ENCODE measurements around the gene ITGA8. TPM values are rescaled to one million over a fixed set of nuclear protein-coding genes. Genes with fewer than 3 reads are reported as not detected.
"Not testable (repeated sequence)": the region's sequence is repeated elsewhere in the genome, so short reads cannot be mapped to it uniquely, and the experiment has no call there.

ITGA8 gene
- total RNA-seq, 1 donor from 2014 or later, result 2.8 TPM

DNA sequence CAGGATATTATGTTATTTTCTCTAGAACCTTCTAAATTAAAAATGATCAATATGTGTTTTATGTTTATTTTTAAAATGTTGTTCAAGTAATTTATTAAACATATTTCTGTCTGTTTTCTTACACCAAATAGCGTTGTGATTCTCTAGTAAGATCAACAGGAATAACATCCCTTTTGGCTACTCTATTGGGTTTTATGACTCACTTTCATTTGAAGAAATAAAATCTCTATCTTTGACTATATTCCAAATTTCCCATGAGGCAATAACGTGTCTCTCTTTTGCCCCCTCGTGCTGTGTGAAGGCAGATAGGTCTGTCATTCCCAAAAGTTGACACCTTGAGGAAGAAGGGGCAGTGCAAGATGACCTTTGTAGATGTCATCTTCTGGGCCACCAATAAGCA, 40.9 kb downstream of the ITGA8 start:
- DNase-seq, result no peak

GRCh38 chr10:15672469-15672868, 47.3 kb downstream of the ITGA8 start:
- no peak for DNase-seq

GRCh38 chr10:15670880-15671279, 48.8 kb downstream of the ITGA8 start:
- DNase-seq, result no peak

- no peak for DNase-seq
These were observed 58.1 kb downstream of the ITGA8 start for GRCh38 chr10:15661574-15661973.

- DNase-seq, result no peak
These were observed 58.7 kb downstream of the ITGA8 start for GRCh38 chr10:15660990-15661389.

DNA sequence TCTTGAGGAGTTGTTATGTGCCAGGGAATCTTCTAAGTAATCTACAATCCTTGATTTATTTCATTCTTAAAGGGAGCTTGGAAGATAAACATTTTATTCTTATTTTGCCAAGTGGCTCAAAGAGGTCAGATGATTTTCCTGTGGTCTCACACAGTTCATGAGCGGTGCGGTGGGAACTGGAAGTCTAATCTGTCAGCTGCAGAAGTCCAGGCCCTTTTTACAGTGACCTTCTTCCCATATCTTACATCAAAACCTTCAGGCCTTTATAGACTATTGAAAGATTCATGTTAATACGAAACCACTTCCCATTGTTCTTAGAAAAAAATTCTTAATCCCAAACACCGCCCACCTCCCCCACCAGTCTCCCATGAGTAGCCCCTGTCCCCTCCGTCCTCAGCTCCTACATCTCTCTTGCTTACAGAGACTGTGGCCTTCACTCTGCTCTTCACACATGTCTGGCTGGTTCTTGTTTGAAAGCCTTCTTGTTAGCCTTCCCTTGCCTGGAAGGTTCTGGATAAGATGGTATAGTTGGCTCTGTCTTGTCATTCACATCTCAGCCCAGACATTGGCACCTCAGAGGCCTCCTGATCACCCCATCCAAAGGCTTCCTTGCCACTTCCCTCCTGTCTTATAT, 61.5 kb downstream of the ITGA8 start:
- no peak for DNase-seq

DNA sequence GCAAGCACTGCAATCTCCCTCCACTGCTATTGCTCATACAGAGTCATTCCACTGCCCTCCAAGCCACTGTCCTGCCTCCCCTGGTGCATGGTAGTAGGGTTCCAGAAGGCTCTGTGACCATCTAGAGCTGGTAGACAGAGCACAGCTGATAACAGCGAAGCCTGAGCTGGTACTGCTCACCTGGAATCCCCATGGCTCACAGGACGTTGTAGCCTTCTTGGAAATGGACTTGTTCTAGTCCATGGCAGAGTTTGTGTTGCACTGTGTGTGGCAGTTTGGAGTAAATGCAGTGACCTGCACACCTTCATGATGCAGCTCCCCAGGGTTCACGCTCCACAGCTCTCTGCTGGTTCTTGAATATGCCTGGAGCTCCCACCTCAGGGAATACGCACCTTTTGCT, 67.0 kb downstream of the ITGA8 start:
- DNase-seq, result no peak

- DNase-seq, result no peak
These were observed 67.6 kb downstream of the ITGA8 start for GRCh38 chr10:15652117-15652516.

DNA sequence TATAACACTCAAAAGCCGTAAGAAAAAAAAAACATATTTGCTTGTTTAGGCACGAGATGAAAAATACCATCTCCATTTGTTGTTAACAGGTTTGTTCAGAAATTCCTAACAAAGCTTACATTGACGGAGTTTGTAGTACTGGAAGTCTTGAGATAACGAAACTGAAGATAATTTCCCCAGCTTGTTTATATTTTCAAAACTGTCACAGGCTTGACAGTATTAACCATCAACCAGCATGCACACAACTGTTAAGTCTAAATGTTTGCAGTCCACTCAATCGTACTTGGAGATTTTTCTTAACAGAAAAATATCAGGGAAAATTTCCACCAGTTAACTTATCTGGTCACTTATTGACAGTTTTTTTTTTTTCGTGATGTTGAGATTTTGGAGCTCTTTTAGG, 68.5 kb downstream of the ITGA8 start:
- no peak for DNase-seq

DNA sequence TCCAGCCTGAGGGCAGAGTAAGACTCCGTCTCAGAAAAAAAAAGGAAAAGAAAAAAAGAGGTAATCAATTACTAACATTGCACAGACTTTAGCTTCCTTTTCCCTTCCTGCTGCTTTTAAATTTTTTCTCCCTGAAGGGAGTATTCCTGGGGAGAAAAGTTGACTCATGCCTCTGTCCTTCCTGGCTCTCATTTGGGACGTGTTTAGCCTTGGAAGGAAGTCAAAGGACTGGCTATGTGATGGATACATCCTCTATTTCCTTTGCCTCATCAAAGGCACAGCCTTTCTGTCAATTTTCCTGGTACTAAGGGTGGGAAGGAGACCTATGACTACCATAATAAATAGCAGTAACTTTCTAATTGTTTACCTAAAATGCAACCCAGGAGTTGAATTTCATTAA, 77.6 kb downstream of the ITGA8 start:
- no peak for DNase-seq

DNA sequence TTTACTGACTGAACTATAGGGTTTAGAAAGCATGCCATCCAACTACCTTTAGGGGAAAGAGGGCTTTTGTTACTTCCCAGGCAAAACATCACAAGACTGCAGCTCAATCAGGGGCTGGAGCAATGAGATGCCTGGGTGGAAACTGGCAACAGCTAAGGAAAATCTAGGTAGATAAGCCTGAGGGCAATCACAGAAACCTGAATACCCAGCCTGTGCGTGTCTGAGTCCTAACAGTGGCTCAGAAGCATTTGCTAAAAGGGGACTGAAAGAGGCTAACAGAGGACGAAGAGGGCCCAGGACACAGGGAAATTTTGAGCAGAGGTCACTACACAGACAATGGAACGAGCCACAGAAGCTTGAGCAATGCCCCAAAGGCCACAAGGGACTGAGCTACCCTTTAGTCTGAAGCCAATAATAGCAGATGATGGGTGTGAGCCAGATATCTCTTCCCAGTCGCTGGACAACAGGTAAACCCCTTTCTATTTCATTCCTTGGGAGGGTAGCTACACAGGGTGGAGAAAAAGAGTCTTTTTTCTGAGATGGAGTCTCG, 79.1 kb downstream of the ITGA8 start:
- no peak for DNase-seq

GRCh38 chr10:15636446-15636845, 83.3 kb downstream of the ITGA8 start:
- no peak for DNase-seq

DNA sequence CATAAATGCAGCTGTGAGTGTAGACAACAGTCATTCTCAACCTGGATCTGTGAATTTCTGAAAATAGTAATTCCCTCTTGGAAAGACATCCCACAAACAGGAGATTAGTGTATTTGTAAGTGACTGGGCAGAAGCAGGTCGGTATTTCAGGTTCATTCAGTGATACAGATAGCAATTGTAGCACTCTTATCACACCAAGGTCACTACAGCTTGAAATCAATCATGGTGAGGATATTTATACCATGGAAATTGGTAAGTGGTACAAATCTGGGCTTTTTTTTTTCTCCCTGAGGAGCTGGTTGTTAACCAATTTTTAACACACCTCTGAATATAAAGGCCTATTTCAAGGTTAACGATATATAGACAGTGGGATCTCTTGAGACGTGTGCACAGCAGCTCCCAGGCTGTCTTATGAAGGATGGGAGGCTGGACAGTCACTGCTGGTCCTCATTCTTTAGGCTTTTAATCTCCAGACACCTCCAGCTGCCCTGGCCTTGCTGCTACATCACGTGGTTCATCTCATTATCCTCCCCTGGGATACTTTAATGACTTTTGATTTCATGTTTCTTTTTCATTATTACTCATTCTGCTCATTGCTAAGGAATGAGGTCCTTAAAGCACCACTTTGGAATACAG, 87.1 kb downstream of the ITGA8 start:
- no peak for DNase-seq

DNA sequence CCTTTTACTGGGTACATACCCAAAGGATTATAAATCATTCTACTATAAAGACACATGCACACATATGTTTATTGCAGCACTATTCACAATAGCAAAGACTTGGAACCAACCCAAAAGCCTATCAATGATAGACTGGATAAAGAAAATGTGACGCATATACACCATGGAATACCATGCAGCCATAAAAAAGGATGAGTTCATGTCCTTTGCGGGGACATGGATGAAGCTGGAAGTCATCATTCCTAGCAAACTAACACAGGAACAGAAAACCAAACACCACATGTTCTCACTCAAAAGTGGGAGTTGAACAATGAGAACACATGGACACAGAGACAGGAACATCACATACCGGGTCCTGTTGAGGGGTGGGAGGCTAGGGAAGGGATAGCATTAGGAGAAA, 88.5 kb downstream of the ITGA8 start:
- not testable (repeated sequence) for DNase-seq

DNA sequence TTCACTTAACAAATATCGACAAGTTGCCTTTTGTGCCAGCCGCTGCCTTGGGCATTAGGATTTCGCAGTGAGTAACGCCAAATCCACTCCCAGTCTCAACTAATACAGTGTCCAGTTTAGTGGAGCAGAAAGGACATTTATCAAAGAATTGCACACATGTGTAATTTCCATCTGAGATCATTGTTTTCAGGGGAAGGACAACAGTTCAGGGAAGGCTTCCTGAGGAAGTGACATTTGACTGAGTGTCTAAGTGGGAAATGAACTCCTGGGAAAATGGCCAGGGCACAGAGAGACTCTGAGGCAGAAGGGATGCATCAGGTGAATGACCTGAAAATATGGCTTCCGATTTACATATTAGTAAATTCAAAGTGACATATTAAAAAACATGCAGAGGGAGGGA, 89.4 kb downstream of the ITGA8 start:
- no peak for DNase-seq

- DNase-seq, result no peak
These were observed 92.0 kb downstream of the ITGA8 start for GRCh38 chr10:15627617-15628196.

- DNase-seq, result no peak
These were observed 92.8 kb downstream of the ITGA8 start for GRCh38 chr10:15626937-15627336.

- no peak for DNase-seq
These were observed 94.5 kb downstream of the ITGA8 start for GRCh38 chr10:15625261-15625660.

- no peak for DNase-seq
These were observed 95.1 kb downstream of the ITGA8 start for GRCh38 chr10:15624401-15625196.

DNA sequence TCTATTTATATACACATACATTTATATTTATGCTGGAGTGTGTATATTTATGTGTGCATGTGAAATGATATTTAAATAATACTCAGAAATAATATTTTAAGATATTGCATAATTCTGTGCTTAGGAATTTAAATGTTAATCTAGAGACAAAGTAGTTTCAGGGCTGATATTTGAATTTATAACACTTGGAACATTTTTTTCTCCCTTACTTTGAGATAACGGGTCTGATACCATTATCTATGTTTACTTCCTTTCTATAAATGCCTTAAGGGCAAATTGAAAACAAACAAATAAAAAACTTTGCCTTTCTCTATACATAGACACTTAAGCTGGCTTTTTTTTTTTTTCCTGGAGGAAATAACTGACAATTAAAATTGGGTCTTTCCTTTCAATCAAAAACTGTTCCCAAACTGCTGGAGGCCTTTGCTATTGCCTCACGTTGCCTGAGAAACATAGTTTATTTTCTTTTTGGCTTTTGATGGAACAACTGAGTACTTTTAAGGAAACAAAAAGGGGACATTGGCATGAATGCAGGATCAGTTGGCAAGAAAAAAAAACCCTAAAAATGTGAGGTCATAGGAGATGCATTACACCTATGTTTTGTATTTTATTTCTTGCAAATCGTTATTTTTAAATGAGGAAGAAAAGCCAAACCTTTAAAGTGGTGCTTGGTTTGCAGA, 98.7 kb downstream of the ITGA8 start:
- no peak for DNase-seq

GRCh38 chr10:15620337-15620736, 99.4 kb downstream of the ITGA8 start:
- no peak for DNase-seq

GRCh38 chr10:15609246-15609645, 110.5 kb downstream of the ITGA8 start:
- no peak for DNase-seq
